Loucy (cell line): ENCODE results near the gene ALK.

Experiments used
- H2AFZ ChIP-seq: fragments of 200-600 bp; sonication (generic); 2 replicates; pipeline ENCODE4 v1.6.0; 2016; ENCODE audit warnings: antibody characterized with exemption, mild to moderate bottlenecking, low read length, moderate library complexity
- H3F3A ChIP-seq: fragments of 200-600 bp; 2 replicates; pipeline ENCODE4 v1.6.0; 2016; ENCODE audit warnings: antibody characterized with exemption, low read depth, mild to moderate bottlenecking
- H3K27me3 ChIP-seq: fragments of 200-600 bp; sonication (generic); 2 replicates; pipeline ENCODE4 v1.6.1; 2014; ENCODE audit warnings: low read length, mild to moderate bottlenecking; ENCODE audit not compliant: insufficient read depth, poor library complexity, severe bottlenecking
- H3K36me3 ChIP-seq: fragments of 200-600 bp; sonication (generic); 2 replicates; pipeline ENCODE4 v1.6.1; 2016; ENCODE audit warnings: low read length; ENCODE audit not compliant: insufficient read depth
- H3K4me1 ChIP-seq: fragments of 200-600 bp; sonication (generic); 2 replicates; pipeline ENCODE4 v1.5.1; 2014; ENCODE audit warnings: low read length, mild to moderate bottlenecking; ENCODE audit not compliant: insufficient read depth, poor library complexity, severe bottlenecking
- H3K4me2 ChIP-seq: fragments of 200-600 bp; sonication (generic); 2 replicates; pipeline ENCODE4 v1.6.0; 2014; ENCODE audit warnings: antibody characterized with exemption, low read length, low read depth, mild to moderate bottlenecking; ENCODE audit not compliant: poor library complexity, severe bottlenecking
- H3K4me3 ChIP-seq: fragments of 200-600 bp; sonication (generic); 2 replicates; pipeline ENCODE4 v1.5.1; 2014; ENCODE audit warnings: low read length, mild to moderate bottlenecking, mixed read lengths; ENCODE audit not compliant: poor library complexity, severe bottlenecking
- H3K79me2 ChIP-seq: fragments of 200-600 bp; sonication (generic); 2 replicates; pipeline ENCODE4 v1.6.1; 2014; ENCODE audit warnings: low read length; ENCODE audit not compliant: insufficient read depth
- H3K9ac ChIP-seq: fragments of 200-600 bp; sonication (generic); 2 replicates; pipeline ENCODE4 v1.6.0; 2014; ENCODE audit warnings: mild to moderate bottlenecking, low read depth, low read length, moderate library complexity; ENCODE audit not compliant: poor library complexity, severe bottlenecking
- H3K9me2 ChIP-seq: fragments of 200-600 bp; sonication (generic); replicated peaks from 2 replicates; pipeline ENCODE4 v1.6.1; 2016; ENCODE audit warnings: low read depth, low read length, mixed read lengths
- H3K9me3 ChIP-seq: fragments of 200-600 bp; sonication (generic); 2 replicates; pipeline ENCODE4 v1.6.1; 2014; ENCODE audit warnings: mild to moderate bottlenecking, antibody characterized with exemption, low read length, low read depth; ENCODE audit not compliant: insufficient read depth
- H4K20me1 ChIP-seq: fragments of 200-600 bp; sonication (generic); 2 replicates; pipeline ENCODE4 v1.6.0; 2014; ENCODE audit warnings: antibody characterized with exemption, low read length, mild to moderate bottlenecking; ENCODE audit not compliant: insufficient read depth, poor library complexity, severe bottlenecking
- EZH2phosphoT487 ChIP-seq: fragments of 200-600 bp; IDR thresholded peaks from 2 replicates; pipeline ENCODE4 v1.6.1; 2018; ENCODE audit warnings: antibody characterized with exemption, mild to moderate bottlenecking, moderate library complexity, borderline replicate concordance
- TF ChIP-seq, protein P1 (sequence below): fragments of 200-600 bp; sonication (generic); conservative IDR thresholded peaks from 2 replicates; pipeline ENCODE4 v1.5.1; 2014; ENCODE audit warnings: mild to moderate bottlenecking, antibody characterized with exemption, low read length

The ALK gene

DNA sequence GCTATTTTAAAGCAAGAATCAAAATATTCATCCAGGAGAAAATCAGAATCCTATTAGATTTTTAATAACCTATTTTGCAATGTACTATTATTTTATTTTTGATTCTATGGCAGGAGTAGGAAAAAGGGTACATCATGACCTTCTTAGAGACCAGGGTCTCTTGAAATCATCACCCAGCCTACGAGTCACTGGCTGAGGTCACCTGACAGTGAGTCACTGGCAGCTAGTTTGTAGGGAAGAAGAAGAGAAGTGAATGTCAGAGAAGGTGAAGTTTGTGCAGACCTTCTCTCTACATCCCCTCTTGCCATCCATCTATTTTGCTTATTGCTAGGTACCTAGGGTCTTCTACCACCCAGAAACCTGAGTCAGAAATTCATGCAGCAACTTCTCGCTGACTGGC is 144.2 kb downstream of the ALK start:
- H3K27me3 ChIP-seq, result no peaks in the 10 kb centered on the region
- H3F3A ChIP-seq, result no peaks in the 10 kb centered on the region
- no peaks in the 10 kb centered on the region for H3K36me3 ChIP-seq
- no peak overlapping the region for H3K4me2 ChIP-seq
- no peaks in the 10 kb centered on the region for H3K9me3 ChIP-seq
- no peaks in the 10 kb centered on the region for H3K79me2 ChIP-seq
- no peak overlapping the region for H2AFZ ChIP-seq
- no peaks in the 10 kb centered on the region for H3K4me1 ChIP-seq
- no peaks in the 10 kb centered on the region for H3K9me2 ChIP-seq
- no peak overlapping the region for H3K4me3 ChIP-seq
- no peaks in the 10 kb centered on the region for H4K20me1 ChIP-seq
- TF ChIP-seq, protein P1, sequence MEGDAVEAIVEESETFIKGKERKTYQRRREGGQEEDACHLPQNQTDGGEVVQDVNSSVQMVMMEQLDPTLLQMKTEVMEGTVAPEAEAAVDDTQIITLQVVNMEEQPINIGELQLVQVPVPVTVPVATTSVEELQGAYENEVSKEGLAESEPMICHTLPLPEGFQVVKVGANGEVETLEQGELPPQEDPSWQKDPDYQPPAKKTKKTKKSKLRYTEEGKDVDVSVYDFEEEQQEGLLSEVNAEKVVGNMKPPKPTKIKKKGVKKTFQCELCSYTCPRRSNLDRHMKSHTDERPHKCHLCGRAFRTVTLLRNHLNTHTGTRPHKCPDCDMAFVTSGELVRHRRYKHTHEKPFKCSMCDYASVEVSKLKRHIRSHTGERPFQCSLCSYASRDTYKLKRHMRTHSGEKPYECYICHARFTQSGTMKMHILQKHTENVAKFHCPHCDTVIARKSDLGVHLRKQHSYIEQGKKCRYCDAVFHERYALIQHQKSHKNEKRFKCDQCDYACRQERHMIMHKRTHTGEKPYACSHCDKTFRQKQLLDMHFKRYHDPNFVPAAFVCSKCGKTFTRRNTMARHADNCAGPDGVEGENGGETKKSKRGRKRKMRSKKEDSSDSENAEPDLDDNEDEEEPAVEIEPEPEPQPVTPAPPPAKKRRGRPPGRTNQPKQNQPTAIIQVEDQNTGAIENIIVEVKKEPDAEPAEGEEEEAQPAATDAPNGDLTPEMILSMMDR, result no peak
- TF ChIP-seq EZH2phosphoT487, result no peak
- H3K9ac ChIP-seq, result no peak overlapping the region

DNA sequence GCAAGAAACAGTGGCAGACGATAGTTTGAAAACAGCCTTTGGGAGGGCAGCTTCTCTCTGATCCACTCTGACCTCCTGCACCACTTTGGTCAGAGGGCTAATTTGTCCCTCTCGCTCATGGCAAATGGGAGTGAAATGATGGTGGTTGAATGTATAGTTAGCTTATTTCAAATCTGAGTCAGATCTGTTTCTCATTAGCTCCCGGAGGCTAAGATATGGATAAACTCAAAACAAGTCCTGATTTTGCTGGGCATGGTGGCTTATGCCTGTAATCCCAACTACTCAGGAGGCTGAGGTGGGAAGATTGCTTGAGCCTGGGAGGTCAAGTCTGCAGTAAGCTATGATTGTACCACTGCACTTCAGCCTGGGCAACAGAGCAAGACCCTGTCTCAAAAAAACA is 145.0 kb downstream of the ALK start:
- TF ChIP-seq EZH2phosphoT487, result no peak
- TF ChIP-seq, protein P1, result no peak
- H3K9ac ChIP-seq, result no peak overlapping the region
- no peaks in the 10 kb centered on the region for H3K9me3 ChIP-seq
- no peaks in the 10 kb centered on the region for H3F3A ChIP-seq
- H4K20me1 ChIP-seq, result no peaks in the 10 kb centered on the region
- H3K4me3 ChIP-seq, result no peak overlapping the region
- no peak overlapping the region for H2AFZ ChIP-seq
- no peaks in the 10 kb centered on the region for H3K9me2 ChIP-seq
- H3K4me2 ChIP-seq, result no peak overlapping the region
- no peaks in the 10 kb centered on the region for H3K79me2 ChIP-seq
- H3K27me3 ChIP-seq, result no peaks in the 10 kb centered on the region
- no peaks in the 10 kb centered on the region for H3K4me1 ChIP-seq
- H3K36me3 ChIP-seq, result no peaks in the 10 kb centered on the region

DNA sequence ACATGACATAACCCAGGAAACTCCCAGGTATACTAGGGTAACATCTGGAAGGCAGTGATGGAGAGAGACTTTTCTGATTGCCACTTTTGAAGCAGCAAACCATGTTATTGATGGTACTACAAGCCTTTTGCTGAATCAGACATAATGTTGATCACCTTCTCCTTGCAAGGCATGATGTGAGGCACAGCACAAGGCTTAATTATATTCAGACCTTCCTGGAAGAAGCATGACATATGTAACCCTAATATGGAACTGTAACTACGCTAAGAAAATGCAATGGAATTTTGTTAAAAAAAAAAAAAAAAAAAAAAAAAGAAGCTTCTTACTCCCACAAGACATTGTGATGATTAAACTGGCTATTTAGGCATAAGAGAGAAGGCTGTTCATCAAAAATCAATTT is 145.4 kb downstream of the ALK start:
- no peaks in the 10 kb centered on the region for H3K79me2 ChIP-seq
- no peaks in the 10 kb centered on the region for H3K9me3 ChIP-seq
- TF ChIP-seq EZH2phosphoT487, result no peak
- TF ChIP-seq, protein P1, result no peak
- H3K36me3 ChIP-seq, result no peaks in the 10 kb centered on the region
- no peak overlapping the region for H2AFZ ChIP-seq
- H3K4me3 ChIP-seq, result no peak overlapping the region
- H4K20me1 ChIP-seq, result no peaks in the 10 kb centered on the region
- no peaks in the 10 kb centered on the region for H3K9me2 ChIP-seq
- no peaks in the 10 kb centered on the region for H3K4me1 ChIP-seq
- H3K9ac ChIP-seq, result no peak overlapping the region
- H3F3A ChIP-seq, result no peaks in the 10 kb centered on the region
- H3K4me2 ChIP-seq, result no peak overlapping the region
- no peaks in the 10 kb centered on the region for H3K27me3 ChIP-seq
